WTC11 (cell line): Measurements from ENCODE around the gene ASPN. TPM values are rescaled to one million over a fixed set of nuclear protein-coding genes. Genes with fewer than 3 reads are reported as not detected.

Experiments used
- ATAC-seq: fragments of 200-7000 bp; cut with Tn5 transposase; 2 replicates; pipeline ENCODE4 v1.10.0; 2021; ENCODE audit warnings: mild to moderate bottlenecking, moderate library complexity
- Bru-seq: library from RNA; stranded (reverse); fragments of 400-500 nt; gene quantifications from one replicate; lab custom pipeline; 2021; lab: Mats Ljungman, UMichigan
- CTCF ChIA-PET: fragments of 300-600 bp; sonication (Branson Sonifier 250); formaldehyde crosslinking; loops from one replicate; lab custom pipeline; 2021; ENCODE audit warnings: antibody characterized with exemption; lab: Charles Lee
- POLR2A ChIA-PET: fragments of 350-600 bp; sonication (Branson Sonifier 250); formaldehyde crosslinking; loops from one replicate; lab custom pipeline; 2021; ENCODE audit warnings: antibody characterized with exemption; lab: Charles Lee
- DNase-seq: peaks from one replicate; pipeline ENCODE4 v3.0.0; 2021; ENCODE audit warnings: low spot score
- H3K27ac Mint-ChIP-seq: 2 replicates; pipeline ENCODE4 v1.8.0; 2021; ENCODE audit warnings: mixed read lengths
- H3K27me3 Mint-ChIP-seq: 2 replicates; pipeline ENCODE4 v1.8.0; 2021; ENCODE audit warnings: low read depth, mild to moderate bottlenecking, moderate library complexity, mixed read lengths
- H3K36me3 Mint-ChIP-seq: 2 replicates; pipeline ENCODE4 v1.8.0; 2021; ENCODE audit warnings: mixed read lengths
- H3K4me1 Mint-ChIP-seq: 2 replicates; pipeline ENCODE4 v1.8.0; 2022; ENCODE audit warnings: mixed read lengths
- H3K4me3 Mint-ChIP-seq: 2 replicates; pipeline ENCODE4 v1.8.0; 2021; ENCODE audit warnings: mild to moderate bottlenecking, moderate library complexity, mixed read lengths
- H3K9me3 Mint-ChIP-seq: 2 replicates; pipeline ENCODE4 v1.8.0; 2021; ENCODE audit warnings: mixed read lengths
- ATF3 ChIP-seq: sonication (generic); formaldehyde crosslinking; conservative IDR thresholded peaks from 2 replicates; pipeline ENCODE4 v1.8.1; 2022; ENCODE audit warnings: mild to moderate bottlenecking, missing genetic modification reagents
- CBFB ChIP-seq: sonication (generic); formaldehyde crosslinking; IDR thresholded peaks from 2 replicates; pipeline ENCODE4 v1.8.1; 2022; ENCODE audit warnings: mild to moderate bottlenecking, low read depth, missing genetic modification reagents
- CTCF ChIP-seq: fragments of 200-600 bp; IDR thresholded peaks from 2 replicates; pipeline ENCODE4 v1.8.0; 2022; ENCODE audit warnings: antibody characterized with exemption
- ERG ChIP-seq: fragments of 250-450 bp; sonication (Bioruptor Pico); IDR thresholded peaks from 2 replicates; pipeline ENCODE4 v1.8.0; 2021; ENCODE audit warnings: mild to moderate bottlenecking
- HMGXB4 ChIP-seq: sonication (generic); formaldehyde crosslinking; IDR thresholded peaks from 2 replicates; pipeline ENCODE4 v1.8.1; 2023; ENCODE audit warnings: mild to moderate bottlenecking, moderate library complexity, missing genetic modification reagents
- JUN ChIP-seq: sonication (generic); formaldehyde crosslinking; IDR thresholded peaks from 2 replicates; pipeline ENCODE4 v1.8.0; 2023; ENCODE audit warnings: mild to moderate bottlenecking, missing genetic modification reagents
- MXD4 ChIP-seq: fragments of 250-450 bp; sonication (Bioruptor Pico); IDR thresholded peaks from 2 replicates; pipeline ENCODE4 v1.8.0; 2021; ENCODE audit warnings: mild to moderate bottlenecking, moderate library complexity, borderline replicate concordance
- NFYB ChIP-seq: sonication (generic); formaldehyde crosslinking; conservative IDR thresholded peaks from 2 replicates; pipeline ENCODE4 v1.8.0; 2022; ENCODE audit warnings: low read depth, missing genetic modification reagents
- PRDM15 ChIP-seq: sonication (generic); formaldehyde crosslinking; IDR thresholded peaks from 2 replicates; pipeline ENCODE4 v1.8.0; 2022; ENCODE audit warnings: missing genetic modification reagents
- SMAD4 ChIP-seq: sonication (generic); formaldehyde crosslinking; IDR thresholded peaks from 2 replicates; pipeline ENCODE4 v1.8.0; 2022; ENCODE audit warnings: mild to moderate bottlenecking, missing genetic modification reagents
- USF2 ChIP-seq: sonication (generic); formaldehyde crosslinking; IDR thresholded peaks from 2 replicates; pipeline ENCODE4 v1.8.1; 2023; ENCODE audit warnings: mild to moderate bottlenecking, missing genetic modification reagents, moderate library complexity
- ZMAT4 ChIP-seq: fragments of 250-450 bp; sonication (Bioruptor Pico); IDR thresholded peaks from 2 replicates; pipeline ENCODE4 v1.9.0; 2021; ENCODE audit warnings: mild to moderate bottlenecking
- ZNF121 ChIP-seq: sonication (generic); formaldehyde crosslinking; IDR thresholded peaks from 2 replicates; pipeline ENCODE4 v1.8.0; 2023; ENCODE audit warnings: missing genetic modification reagents
- ZNF263 ChIP-seq: sonication (generic); formaldehyde crosslinking; IDR thresholded peaks from 2 replicates; pipeline ENCODE4 v1.8.1; 2022; ENCODE audit warnings: low read depth, mild to moderate bottlenecking, moderate library complexity, missing genetic modification reagents
- ZNF425 ChIP-seq: fragments of 250-450 bp; sonication (Bioruptor Pico); conservative IDR thresholded peaks from 2 replicates; pipeline ENCODE4 v1.9.0; 2021; ENCODE audit warnings: mild to moderate bottlenecking
- ZNF532 ChIP-seq: fragments of 250-450 bp; sonication (Bioruptor Pico); IDR thresholded peaks from 2 replicates; pipeline ENCODE4 v1.9.0; 2021; ENCODE audit warnings: mild to moderate bottlenecking, borderline replicate concordance
- long read RNA-seq, 3 experiments: library from RNA in 1 of 3; library from capped mRNA in 1 of 3; library from polyadenylated mRNA in 1 of 3; unstranded in 2 of 3; stranded (forward) in 1 of 3; transcript quantifications; one replicate each; pipeline ENCODE4 v2.0.0, GENCODE V29; 2021
- total RNA-seq: library from RNA; stranded (reverse); gene quantifications from 3 replicates; pipeline ENCODE4 v1.2.3, GENCODE V29; 2021

The ASPN gene
- total RNA-seq (not detected in 3 replicates), Bru-seq, nascent RNA (not detected)
- long read RNA-seq, experiment 1, partial matches to known transcripts = 0 of 1 reads
- long read RNA-seq, experiment 1, other reads (novel, unspliced or antisense) = 1 of 1 reads
- long read RNA-seq, experiment 2 = 0 reads
- long read RNA-seq, experiment 3 = 0 reads

GRCh38 chr9:92482329-92482728 is at the start of gene ASPN:
Gene ASPN, minus strand, starts transcription at chr9:92482506.
- ChIA-PET CTCF (no interaction called here), POLR2A (no interaction called here)
- H3K36me3 Mint-ChIP-seq = no peaks in the 10 kb centered on the region
- DNase-seq (no peak), ATAC-seq (no peak)
- no peak within 1 kb of the TSS for H3K4me3 Mint-ChIP-seq
- peaks cover 17% of the 10 kb centered on the region for H3K4me1 Mint-ChIP-seq
- H3K27ac Mint-ChIP-seq = no peak within 1 kb of the TSS
- no peaks in the 10 kb centered on the region for H3K9me3 Mint-ChIP-seq
- TF ChIP-seq ZNF532 = no peak
- TF ChIP-seq ZMAT4 (CRISPR knock-in tag) = no peak
- TF ChIP-seq JUN (CRISPR knock-in tag) = no peak
- no peak for TF ChIP-seq CTCF
- no peak for TF ChIP-seq ERG (CRISPR knock-in tag)
- no peak for TF ChIP-seq PRDM15 (CRISPR knock-in tag)
- no peak for TF ChIP-seq CBFB (CRISPR knock-in tag)
- TF ChIP-seq HMGXB4 = no peak
- no peak for TF ChIP-seq NFYB (CRISPR knock-in tag)
- no peak for TF ChIP-seq MXD4
- TF ChIP-seq SMAD4 (CRISPR knock-in tag) = no peak
- no peak for TF ChIP-seq ATF3
- no peak for TF ChIP-seq ZNF263 (CRISPR knock-in tag)
- no peak for TF ChIP-seq ZNF121
- no peak for TF ChIP-seq USF2
- no peak for TF ChIP-seq ZNF425 (CRISPR knock-in tag)
- no peaks in the 10 kb centered on the region for H3K27me3 Mint-ChIP-seq
